ENCODE data around the gene PTPN14. TPM values are rescaled to one million over a fixed set of nuclear protein-coding genes. Genes with fewer than 3 reads are reported as not detected.

The PTPN14 gene
- total and polyA plus RNA-seq, 2 donors: 1.3 to 4.3 TPM

DNA sequence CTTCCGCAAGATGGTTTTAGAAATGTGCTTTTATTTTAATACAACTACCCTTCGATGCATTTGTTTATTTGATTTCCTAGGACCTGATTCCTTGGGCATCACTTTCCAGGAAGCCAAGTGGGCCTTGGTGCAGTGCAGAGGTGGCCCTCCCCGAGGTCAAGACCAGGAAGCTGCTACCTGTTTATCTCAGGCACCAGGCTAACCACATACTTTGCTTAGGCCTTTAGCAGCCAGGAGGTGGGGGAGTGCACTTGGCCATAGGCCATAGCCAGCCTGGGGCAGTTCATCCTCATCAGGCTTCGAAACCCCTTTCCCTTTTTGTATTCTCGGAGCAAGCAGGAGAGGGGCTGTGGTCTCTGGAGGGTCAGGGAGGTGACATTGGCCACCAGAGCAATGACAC, 225.0 kb downstream of the PTPN14 start:
- Histone ChIP-seq H3K36me3 (ENCODE audit: control insufficient read depth in 2 of 2, insufficient read depth in 2 of 2, low read length in 1 of 2) (peaks cover 0 to 9% of the 10 kb centered on the region in 2 donors), H3K9me3 (ENCODE audit: control insufficient read depth in 2 of 2, insufficient read depth in 1 of 2, low read length in 1 of 2) (no peaks in the 10 kb centered on the region), H3K27ac (ENCODE audit: low read depth in 1 of 2, low read length in 1 of 2) (no peak overlapping the region), H3K4me3 (ENCODE audit: low read length in 2 of 2) (no peak overlapping the region), H3K27me3 (ENCODE audit: control insufficient read depth in 2 of 2, insufficient read depth in 1 of 2, low read length in 1 of 2) (no peaks in the 10 kb centered on the region), H3K4me1 (ENCODE audit: control insufficient read depth in 2 of 2, insufficient read depth in 2 of 2, low read length in 2 of 2) (no peaks in the 10 kb centered on the region)
- 71% methylated on average over 5 of the region's 5 CpGs for WGBS
- no peak for DNase-seq (ENCODE audit: low read depth in 6 of 9, low spot score in 9 of 9)

DNA sequence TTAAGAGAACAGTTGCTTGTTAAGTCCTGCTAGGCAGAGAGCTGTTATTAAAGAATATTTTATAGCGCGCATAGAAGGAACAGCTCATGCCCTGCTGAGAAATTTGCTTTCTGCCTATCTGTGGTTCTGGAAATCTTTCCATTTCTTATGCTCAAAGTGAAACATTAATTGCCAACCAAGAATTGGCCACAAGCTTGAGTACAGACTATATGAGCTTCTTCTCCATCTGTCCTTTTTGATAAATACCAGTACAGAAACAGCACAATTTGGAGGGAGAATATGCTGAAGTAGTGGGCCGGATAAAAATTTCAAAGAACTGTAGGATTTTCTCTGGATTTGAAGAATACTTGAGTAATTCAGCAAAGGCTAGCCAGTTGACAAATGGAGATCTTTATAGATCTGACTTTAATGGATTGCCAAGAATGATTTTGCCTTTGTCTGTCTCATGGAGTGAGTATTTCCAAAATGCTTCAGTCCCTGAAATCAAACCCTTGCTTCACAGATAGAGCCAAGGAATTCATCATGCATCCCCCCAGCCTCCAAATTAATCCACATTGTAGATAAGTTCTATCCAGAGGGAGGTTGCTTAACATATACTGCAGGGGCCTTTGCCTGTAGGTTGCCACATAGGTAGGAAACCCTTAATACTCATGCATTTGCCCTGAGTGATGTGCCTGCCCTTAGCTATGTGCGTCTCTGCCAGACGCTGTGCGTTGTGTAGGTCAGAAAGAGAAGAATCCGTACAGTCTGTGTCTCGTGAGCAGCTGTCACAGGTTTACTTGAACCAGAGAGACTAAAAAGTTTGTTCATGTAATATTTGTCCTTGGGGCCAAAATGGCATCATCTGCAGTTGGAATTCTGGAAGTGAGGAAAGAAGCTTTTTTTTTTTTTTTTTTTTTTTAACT, 226.3 kb downstream of the PTPN14 start:
- Histone ChIP-seq H3K4me3 (ENCODE audit: low read length in 2 of 2) (no peak overlapping the region), H3K27ac (ENCODE audit: low read depth in 1 of 2, low read length in 1 of 2) (no peak overlapping the region), H3K9me3 (ENCODE audit: control insufficient read depth in 2 of 2, insufficient read depth in 1 of 2, low read length in 1 of 2) (no peaks in the 10 kb centered on the region), H3K4me1 (ENCODE audit: control insufficient read depth in 2 of 2, insufficient read depth in 2 of 2, low read length in 2 of 2) (no peaks in the 10 kb centered on the region), H3K27me3 (ENCODE audit: control insufficient read depth in 2 of 2, insufficient read depth in 1 of 2, low read length in 1 of 2) (no peaks in the 10 kb centered on the region), H3K36me3 (ENCODE audit: control insufficient read depth in 2 of 2, insufficient read depth in 2 of 2, low read length in 1 of 2) (peaks cover 0 to 5% of the 10 kb centered on the region in 2 donors)
- 98% methylated on average over 8 of the region's 8 CpGs for WGBS
- no peak for DNase-seq (ENCODE audit: low read depth in 6 of 9, low spot score in 9 of 9)

DNA sequence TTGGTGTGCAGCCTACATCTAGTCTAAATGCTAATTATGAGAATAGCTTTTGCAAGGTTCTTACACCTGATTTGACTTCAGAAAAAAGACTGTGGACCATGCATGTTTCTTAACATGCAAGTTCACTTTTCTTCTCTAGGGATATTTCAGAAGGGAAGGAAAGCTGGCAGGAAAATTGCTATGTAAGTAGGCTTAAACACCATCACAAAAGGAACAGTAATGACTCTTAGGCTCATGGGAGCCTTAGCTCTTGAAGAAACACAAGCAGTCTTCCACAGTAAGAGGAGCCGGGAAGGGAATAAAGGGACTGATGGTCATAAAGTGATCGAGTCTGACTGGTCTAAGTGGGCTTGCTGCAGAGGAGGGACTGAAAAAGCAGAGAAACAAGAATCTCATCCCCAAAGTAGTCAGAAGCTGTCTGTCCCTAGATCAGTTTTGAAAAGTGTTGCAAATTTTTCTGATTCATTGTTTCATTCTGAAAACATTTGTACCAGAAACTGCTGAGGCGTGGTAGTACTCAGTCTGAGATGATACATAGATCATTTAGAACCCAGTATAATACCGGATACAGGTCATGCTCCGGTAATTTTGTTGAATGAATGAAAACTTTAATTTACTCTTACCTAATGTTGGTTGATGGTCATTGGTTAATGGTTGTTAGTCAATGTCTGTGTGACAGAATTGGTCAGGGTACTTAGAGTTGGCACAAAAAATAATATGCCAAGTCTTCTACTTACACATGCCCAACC, 229.5 kb downstream of the PTPN14 start:
- H3K27me3 ChIP-seq (ENCODE audit: control insufficient read depth in 2 of 2, insufficient read depth in 1 of 2, low read length in 1 of 2): no peaks in the 10 kb centered on the region
- WGBS: 94% methylated on average over 5 of the region's 5 CpGs
- no peak for DNase-seq (ENCODE audit: low read depth in 6 of 9, low spot score in 9 of 9)
- H3K4me3 ChIP-seq (ENCODE audit: low read length in 2 of 2): no peak overlapping the region
- H3K9me3 ChIP-seq (ENCODE audit: control insufficient read depth in 2 of 2, insufficient read depth in 1 of 2, low read length in 1 of 2): no peaks in the 10 kb centered on the region
- H3K27ac ChIP-seq (ENCODE audit: low read depth in 1 of 2, low read length in 1 of 2): no peak overlapping the region
- H3K36me3 ChIP-seq (ENCODE audit: control insufficient read depth in 2 of 2, insufficient read depth in 2 of 2, low read length in 1 of 2): peaks cover 9 to 15% of the 10 kb centered on the region in 2 donors
- no peaks in the 10 kb centered on the region for H3K4me1 ChIP-seq (ENCODE audit: control insufficient read depth in 2 of 2, insufficient read depth in 2 of 2, low read length in 2 of 2)

DNA sequence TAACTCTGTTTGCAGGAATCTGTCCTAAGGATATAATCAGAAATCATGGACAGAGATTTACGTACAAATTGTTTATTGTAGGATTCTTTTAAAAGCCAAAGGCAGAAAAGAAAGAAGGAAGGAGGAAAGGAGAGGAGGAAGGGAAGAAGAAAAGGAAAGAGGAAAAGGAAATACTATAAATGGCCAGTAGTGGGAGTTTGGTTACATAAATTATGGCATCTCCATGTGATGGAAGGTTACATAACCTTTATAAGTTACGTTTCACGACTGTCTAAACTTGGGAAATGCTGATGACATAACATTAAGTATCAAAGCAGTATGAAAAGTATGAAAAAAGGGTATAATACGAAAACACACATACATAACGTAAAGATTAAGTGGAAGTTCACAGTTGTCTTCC, 231.5 kb downstream of the PTPN14 start:
- no peak overlapping the region for H3K4me3 ChIP-seq (ENCODE audit: low read length in 2 of 2)
- no peaks in the 10 kb centered on the region for H3K9me3 ChIP-seq (ENCODE audit: control insufficient read depth in 2 of 2, insufficient read depth in 1 of 2, low read length in 1 of 2)
- no peak for DNase-seq (ENCODE audit: low read depth in 6 of 9, low spot score in 9 of 9)
- no peaks in the 10 kb centered on the region for H3K4me1 ChIP-seq (ENCODE audit: control insufficient read depth in 2 of 2, insufficient read depth in 2 of 2, low read length in 2 of 2)
- no peaks in the 10 kb centered on the region for H3K27me3 ChIP-seq (ENCODE audit: control insufficient read depth in 2 of 2, insufficient read depth in 1 of 2, low read length in 1 of 2)
- no peak overlapping the region for H3K27ac ChIP-seq (ENCODE audit: low read depth in 1 of 2, low read length in 1 of 2)
- peaks cover 14 to 15% of the 10 kb centered on the region in 2 donors for H3K36me3 ChIP-seq (ENCODE audit: control insufficient read depth in 2 of 2, insufficient read depth in 2 of 2, low read length in 1 of 2)
- WGBS: 96% methylated on average over 5 of the region's 5 CpGs

DNA sequence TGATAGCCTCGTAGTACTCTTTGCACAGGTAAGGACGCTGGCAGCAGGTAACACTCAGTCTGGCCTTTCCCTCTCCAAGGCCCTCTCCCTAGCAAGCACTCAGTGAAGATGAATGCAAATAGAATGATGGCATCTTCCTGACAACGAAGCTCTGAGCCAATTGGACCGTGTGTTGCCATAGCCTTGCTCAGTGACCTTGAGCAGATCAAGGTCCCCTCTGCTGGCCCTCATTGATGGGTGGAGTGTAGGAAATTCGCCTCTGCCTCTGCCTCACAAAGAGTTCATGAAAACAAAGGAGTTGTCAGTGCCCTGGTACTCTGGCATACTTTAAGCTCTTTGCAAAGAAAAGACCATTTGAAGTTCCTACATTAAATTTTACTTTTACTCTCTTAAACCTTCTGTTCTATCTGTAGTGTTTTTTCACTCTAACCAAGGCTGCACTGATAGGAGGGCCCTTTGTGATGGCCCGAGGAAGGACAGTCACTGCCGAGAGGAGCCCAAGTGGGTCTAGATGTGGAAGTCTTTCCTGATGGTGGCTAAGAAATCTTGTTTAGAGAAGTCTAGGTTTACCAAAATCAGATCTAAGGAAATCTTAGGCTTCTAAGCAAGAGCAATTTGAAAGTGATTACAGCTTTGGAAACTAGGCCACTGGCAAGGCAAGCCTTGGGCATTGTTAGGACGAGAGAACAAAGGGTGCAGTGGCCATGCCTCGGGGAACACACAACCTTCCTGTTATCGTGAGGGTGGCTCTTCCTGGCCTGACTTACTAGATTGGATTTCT, 232.3 kb downstream of the PTPN14 start:
- no peak overlapping the region for H3K4me3 ChIP-seq (ENCODE audit: low read length in 2 of 2)
- peaks cover 14 to 15% of the 10 kb centered on the region in 2 donors for H3K36me3 ChIP-seq (ENCODE audit: control insufficient read depth in 2 of 2, insufficient read depth in 2 of 2, low read length in 1 of 2)
- H3K27me3 ChIP-seq (ENCODE audit: control insufficient read depth in 2 of 2, insufficient read depth in 1 of 2, low read length in 1 of 2): no peaks in the 10 kb centered on the region
- H3K9me3 ChIP-seq (ENCODE audit: control insufficient read depth in 2 of 2, insufficient read depth in 1 of 2, low read length in 1 of 2): no peaks in the 10 kb centered on the region
- WGBS: 95% methylated on average over 10 of the region's 10 CpGs
- H3K4me1 ChIP-seq (ENCODE audit: control insufficient read depth in 2 of 2, insufficient read depth in 2 of 2, low read length in 2 of 2): no peaks in the 10 kb centered on the region
- no peak for DNase-seq (ENCODE audit: low read depth in 6 of 9, low spot score in 9 of 9)
- H3K27ac ChIP-seq (ENCODE audit: low read depth in 1 of 2, low read length in 1 of 2): no peak overlapping the region

DNA sequence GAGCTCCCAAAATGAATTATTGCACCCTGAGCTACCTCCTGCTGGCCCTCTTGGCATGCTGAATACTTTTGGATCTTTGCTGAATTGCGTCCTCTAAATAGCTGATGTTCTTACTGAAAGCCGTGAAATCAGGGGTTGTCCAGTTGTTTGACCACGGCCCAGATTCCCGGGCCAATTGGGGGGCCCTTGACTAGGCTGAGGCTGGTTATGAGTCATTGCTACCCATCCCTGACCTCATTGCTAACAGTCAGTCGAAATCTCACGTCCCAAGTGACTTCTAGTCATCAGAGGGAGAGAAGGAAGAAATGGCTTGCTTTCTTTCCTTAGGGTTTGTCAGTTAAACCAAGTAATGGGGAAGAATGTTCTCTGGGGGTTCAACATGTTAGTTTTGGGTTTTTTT, 233.0 kb downstream of the PTPN14 start:
- Histone ChIP-seq H3K36me3 (ENCODE audit: control insufficient read depth in 2 of 2, insufficient read depth in 2 of 2, low read length in 1 of 2) (peaks cover 14 to 15% of the 10 kb centered on the region in 2 donors), H3K4me3 (ENCODE audit: low read length in 2 of 2) (no peak overlapping the region), H3K27ac (ENCODE audit: low read depth in 1 of 2, low read length in 1 of 2) (no peak overlapping the region), H3K27me3 (ENCODE audit: control insufficient read depth in 2 of 2, insufficient read depth in 1 of 2, low read length in 1 of 2) (no peaks in the 10 kb centered on the region), H3K4me1 (ENCODE audit: control insufficient read depth in 2 of 2, insufficient read depth in 2 of 2, low read length in 2 of 2) (no peaks in the 10 kb centered on the region), H3K9me3 (ENCODE audit: control insufficient read depth in 2 of 2, insufficient read depth in 1 of 2, low read length in 1 of 2) (no peaks in the 10 kb centered on the region)
- 70% methylated on average over 6 of the region's 6 CpGs for WGBS
- no peak for DNase-seq (ENCODE audit: low read depth in 6 of 9, low spot score in 9 of 9)

DNA sequence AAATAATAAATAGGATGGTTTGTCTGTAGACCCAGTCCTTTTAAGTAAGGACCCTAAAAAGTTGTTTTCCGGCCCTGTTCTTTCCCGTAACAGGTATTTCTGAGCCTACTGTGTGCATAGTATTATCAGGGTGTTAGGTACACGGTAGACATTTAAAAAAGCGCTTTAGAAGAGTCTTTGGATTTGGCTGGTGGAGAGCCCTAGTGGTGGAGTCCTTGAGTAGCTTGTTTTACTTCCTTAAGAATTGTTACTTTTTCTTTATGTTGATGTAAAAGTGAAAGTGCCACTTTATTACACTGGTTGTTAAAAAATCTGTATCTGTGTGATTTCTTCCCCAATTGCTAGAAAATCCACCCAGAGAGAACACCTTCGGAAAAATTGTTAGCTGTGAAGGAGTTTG, 233.7 kb downstream of the PTPN14 start:
- Histone ChIP-seq H3K4me3 (ENCODE audit: low read length in 2 of 2) (no peak overlapping the region), H3K27me3 (ENCODE audit: control insufficient read depth in 2 of 2, insufficient read depth in 1 of 2, low read length in 1 of 2) (no peaks in the 10 kb centered on the region), H3K36me3 (ENCODE audit: control insufficient read depth in 2 of 2, insufficient read depth in 2 of 2, low read length in 1 of 2) (peaks cover 14 to 15% of the 10 kb centered on the region in 2 donors), H3K27ac (ENCODE audit: low read depth in 1 of 2, low read length in 1 of 2) (no peak overlapping the region), H3K9me3 (ENCODE audit: control insufficient read depth in 2 of 2, insufficient read depth in 1 of 2, low read length in 1 of 2) (no peaks in the 10 kb centered on the region), H3K4me1 (ENCODE audit: control insufficient read depth in 2 of 2, insufficient read depth in 2 of 2, low read length in 2 of 2) (no peaks in the 10 kb centered on the region)
- DNase-seq (ENCODE audit: low read depth in 6 of 9, low spot score in 9 of 9): no peak
- WGBS: 96% methylated on average over 5 of the region's 5 CpGs

DNA sequence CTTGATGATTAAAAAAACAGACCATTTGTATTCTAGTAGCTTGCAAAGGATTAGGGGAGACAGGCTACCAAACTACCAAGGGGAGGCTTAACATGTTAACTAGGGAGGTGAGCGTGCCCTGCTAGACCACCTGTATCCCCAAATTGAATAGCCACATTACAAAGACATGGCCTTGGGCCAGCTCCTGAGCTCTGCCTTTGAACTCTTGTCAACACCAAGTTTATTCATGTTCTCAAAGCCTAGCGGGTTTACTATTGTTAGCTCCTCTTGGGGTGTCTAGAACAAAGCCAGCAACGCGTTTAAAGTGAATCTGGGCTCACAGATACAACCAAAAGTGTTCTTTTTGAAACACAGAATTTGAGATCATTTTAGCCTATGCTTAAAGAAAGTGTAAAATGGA, 234.1 kb downstream of the PTPN14 start:
- Histone ChIP-seq H3K4me3 (ENCODE audit: low read length in 2 of 2) (no peak overlapping the region), H3K27ac (ENCODE audit: low read depth in 1 of 2, low read length in 1 of 2) (no peak overlapping the region), H3K4me1 (ENCODE audit: control insufficient read depth in 2 of 2, insufficient read depth in 2 of 2, low read length in 2 of 2) (no peaks in the 10 kb centered on the region), H3K9me3 (ENCODE audit: control insufficient read depth in 2 of 2, insufficient read depth in 1 of 2, low read length in 1 of 2) (no peaks in the 10 kb centered on the region), H3K27me3 (ENCODE audit: control insufficient read depth in 2 of 2, insufficient read depth in 1 of 2, low read length in 1 of 2) (no peaks in the 10 kb centered on the region), H3K36me3 (ENCODE audit: control insufficient read depth in 2 of 2, insufficient read depth in 2 of 2, low read length in 1 of 2) (peaks cover 14 to 15% of the 10 kb centered on the region in 2 donors)
- no peak for DNase-seq (ENCODE audit: low read depth in 6 of 9, low spot score in 9 of 9)
- WGBS: 93% methylated on average over 4 of the region's 4 CpGs

Data from thymus (tissue), 11 donors.